IMR-90 (cell line): Measurements from ENCODE around the gene GLMN. TPM values are rescaled to one million over a fixed set of nuclear protein-coding genes. Genes with fewer than 3 reads are reported as not detected.

Experiments
- ATAC-seq: fragments of 200-7000 bp; cut with Tn5 transposase; 2 replicates; pipeline ENCODE4 v1.9.1; 2020; ENCODE audit warnings: low read depth, mild to moderate bottlenecking, moderate library complexity
- BruUV-seq: library from RNA; stranded (reverse); fragments of 400-500 nt; replicated peaks from 2 replicates; lab custom pipeline; 2021; lab: Mats Ljungman, UMichigan
- CTCF ChIA-PET: fragments of 300-600 bp; formaldehyde crosslinking; extraction: SDS; loops from one replicate; lab custom pipeline; 2021; ENCODE audit warnings: antibody characterized with exemption; lab: Yijun Ruan, JAX
- POLR2A ChIA-PET: fragments of 300-600 bp; sonication (Branson Sonifier 250); formaldehyde crosslinking; loops from one replicate; lab custom pipeline; 2022; ENCODE audit warnings: antibody characterized with exemption; ENCODE audit not compliant: unreplicated experiment; lab: Charles Lee
- DNase-seq: peaks from one replicate; pipeline ENCODE4 v3.0.0; 2013
- H2AFZ ChIP-seq: replicated peaks from 2 replicates; pipeline ENCODE3; 2013; ENCODE audit warnings: low read length, mild to moderate bottlenecking; ENCODE audit not compliant: poor library complexity
- H2AK5ac ChIP-seq: 2 replicates; pipeline ENCODE4 v1.6.1; 2013; ENCODE audit warnings: low read depth, low read length, inconsistent platforms
- H2AK9ac ChIP-seq: replicated peaks from 2 replicates; pipeline ENCODE3; 2013; ENCODE audit warnings: mild to moderate bottlenecking, low read depth, low read length, moderate library complexity; ENCODE audit not compliant: poor library complexity
- H2BK120ac ChIP-seq: 2 replicates; pipeline ENCODE4 v1.6.1; 2013; ENCODE audit warnings: low read depth, low read length, inconsistent platforms
- H2BK15ac ChIP-seq: 3 replicates; pipeline ENCODE4 v1.6.1; 2013; ENCODE audit warnings: low read depth, low read length, inconsistent platforms
- H2BK20ac ChIP-seq: 2 replicates; pipeline ENCODE4 v1.6.1; 2013; ENCODE audit warnings: low read depth, mild to moderate bottlenecking, inconsistent platforms, low read length, moderate library complexity
- H2BK5ac ChIP-seq: 2 replicates; pipeline ENCODE4 v1.6.1; 2013; ENCODE audit warnings: mild to moderate bottlenecking, low read depth, low read length, inconsistent platforms; ENCODE audit not compliant: poor library complexity, severe bottlenecking
- H3K14ac ChIP-seq: replicated peaks from 2 replicates; pipeline ENCODE4 v1.6.1; 2013; ENCODE audit warnings: low read depth, low read length, inconsistent platforms
- H3K18ac ChIP-seq: 2 replicates; pipeline ENCODE4 v1.6.1; 2013; ENCODE audit warnings: low read depth, low read length, control low read depth
- H3K23ac ChIP-seq: 2 replicates; pipeline ENCODE4 v1.6.1; 2013; ENCODE audit warnings: low read depth, low read length, inconsistent platforms
- H3K27ac ChIP-seq: 2 replicates; pipeline ENCODE4 v1.5.1; 2013; ENCODE audit warnings: mild to moderate bottlenecking, control low read depth, low read length; ENCODE audit not compliant: insufficient read depth
- H3K27me3 ChIP-seq: 2 replicates; pipeline ENCODE4 v1.6.1; 2013; ENCODE audit warnings: low read length; ENCODE audit not compliant: control insufficient read depth, insufficient read depth
- H3K36me3 ChIP-seq: 2 replicates; pipeline ENCODE4 v1.6.1; 2013; ENCODE audit warnings: low read length, mixed read lengths; ENCODE audit not compliant: control insufficient read depth, insufficient read depth
- H3K4ac ChIP-seq: 2 replicates; pipeline ENCODE4 v1.6.1; 2013; ENCODE audit warnings: low read depth, low read length, inconsistent platforms
- H3K4me1 ChIP-seq: 2 replicates; pipeline ENCODE4 v1.6.1; 2013; ENCODE audit warnings: low read length, mixed read lengths; ENCODE audit not compliant: control insufficient read depth, insufficient read depth
- H3K4me2 ChIP-seq: 2 replicates; pipeline ENCODE4 v1.6.1; 2013; ENCODE audit warnings: low read depth, mild to moderate bottlenecking, control low read depth, low read length, moderate library complexity
- H3K4me3 ChIP-seq: 2 replicates; pipeline ENCODE4 v1.5.1; 2013; ENCODE audit warnings: low read depth, mild to moderate bottlenecking, control low read depth, low read length, moderate library complexity; ENCODE audit not compliant: insufficient read depth
- H3K56ac ChIP-seq: 2 replicates; pipeline ENCODE4 v1.6.1; 2013; ENCODE audit warnings: low read length, inconsistent platforms; ENCODE audit not compliant: insufficient read depth; ENCODE audit errors: extremely low read depth
- H3K79me1 ChIP-seq, 2 experiments: 2 replicates each; pipeline ENCODE4 v1.6.1; 2013; ENCODE audit warnings: low read length in 2 of 2, inconsistent platforms in 1 of 2, low read depth in 1 of 2
- H3K9ac ChIP-seq: 2 replicates; pipeline ENCODE4 v1.6.1; 2013; ENCODE audit warnings: low read depth, low read length, control low read depth
- H3K9me1 ChIP-seq: 2 replicates; pipeline ENCODE4 v1.6.1; 2013; ENCODE audit warnings: low read length, inconsistent platforms; ENCODE audit not compliant: insufficient read depth
- H3K9me3 ChIP-seq: 2 replicates; pipeline ENCODE4 v1.6.1; 2013; ENCODE audit warnings: low read length; ENCODE audit not compliant: control insufficient read depth, insufficient read depth
- H4K20me1 ChIP-seq: 2 replicates; pipeline ENCODE4 v1.6.1; 2013; ENCODE audit warnings: low read length, inconsistent platforms; ENCODE audit not compliant: insufficient read depth
- H4K5ac ChIP-seq: 2 replicates; pipeline ENCODE4 v1.6.1; 2013; ENCODE audit warnings: mild to moderate bottlenecking, low read depth, low read length, control low read depth
- H4K8ac ChIP-seq, 2 experiments: 2 replicates each; pipeline ENCODE4 v1.6.1; 2013; ENCODE audit warnings: low read depth in 2 of 2, low read length in 2 of 2, control low read depth in 1 of 2, inconsistent platforms in 1 of 2
- H4K91ac ChIP-seq: 2 replicates; pipeline ENCODE4 v1.6.1; 2013; ENCODE audit warnings: low read depth, low read length, inconsistent platforms; ENCODE audit not compliant: insufficient read depth
- BHLHE40 ChIP-seq: fragments of 150-350 bp; IDR thresholded peaks from 2 replicates; pipeline ENCODE4 v1.6.1; 2016; ENCODE audit warnings: mild to moderate bottlenecking, low read depth, low read length
- CEBPB ChIP-seq: IDR thresholded peaks from 2 replicates; pipeline ENCODE4 v1.6.1; 2012; ENCODE audit warnings: low read depth, low read length, improper control_type of control experiment
- FOS ChIP-seq: fragments of 150-350 bp; IDR thresholded peaks from 2 replicates; pipeline ENCODE4 v1.6.1; 2016; ENCODE audit warnings: low read depth, low read length
- MAFK ChIP-seq: IDR thresholded peaks from 2 replicates; pipeline ENCODE4 v1.6.1; 2012; ENCODE audit warnings: low read depth, low read length, improper control_type of control experiment
- MAZ ChIP-seq: IDR thresholded peaks from 2 replicates; pipeline ENCODE4 v1.6.1; 2012; ENCODE audit warnings: low read depth, mild to moderate bottlenecking, low read length, improper control_type of control experiment, moderate library complexity, borderline replicate concordance
- MXI1 ChIP-seq: IDR thresholded peaks from 2 replicates; pipeline ENCODE4 v1.6.1; 2012; ENCODE audit warnings: low read depth, mild to moderate bottlenecking, low read length, moderate library complexity, borderline replicate concordance
- NFE2L2 ChIP-seq: fragments of 150-350 bp; IDR thresholded peaks from 2 replicates; pipeline ENCODE4 v1.6.1; 2016; ENCODE audit warnings: low read depth, mild to moderate bottlenecking, low read length
- POLR2A ChIP-seq: IDR thresholded peaks from 2 replicates; pipeline ENCODE4 v1.6.1; 2012; ENCODE audit warnings: mild to moderate bottlenecking, low read depth, low read length
- RAD21 ChIP-seq: IDR thresholded peaks from 2 replicates; pipeline ENCODE4 v1.6.1; 2012; ENCODE audit warnings: low read length, improper control_type of control experiment
- RCOR1 ChIP-seq: IDR thresholded peaks from 2 replicates; pipeline ENCODE4 v1.6.1; 2012; ENCODE audit warnings: mild to moderate bottlenecking, low read length, improper control_type of control experiment; ENCODE audit not compliant: insufficient replicate concordance
- RFX5 ChIP-seq: IDR thresholded peaks from 2 replicates; pipeline ENCODE4 v1.8.0; 2012; ENCODE audit warnings: low read depth, mild to moderate bottlenecking, low read length, moderate library complexity
- SMC3 ChIP-seq: fragments of 150-350 bp; IDR thresholded peaks from 2 replicates; pipeline ENCODE4 v1.6.1; 2016; ENCODE audit warnings: low read depth, mild to moderate bottlenecking, antibody characterized with exemption, low read length, moderate library complexity
- WGBS, 2 experiments: methylation state at CpG; one replicate each; pipeline versions ENCODE4 v1.1.5 to v1.1.7; 2013; ENCODE audit warnings: missing lambda C conversion rate in 2 of 2; ENCODE audit not compliant: insufficient read length in 1 of 2; ENCODE audit errors: extremely low coverage in 2 of 2; 5-methylcytosine and 5-hydroxymethylcytosine counted together
- dilution Hi-C: fragments of 300-500 bp; cut with HindIII; formaldehyde crosslinking; loops from one replicate; pipeline ENCODE4 v1.14.3; 2018; ENCODE audit warnings: low sequenced_read_pairs; ENCODE audit not compliant: unreplicated experiment
- in situ Hi-C: fragments of 300-500 bp; cut with MboI; formaldehyde crosslinking; loops from 3 replicates; pipeline ENCODE4 v1.14.3; 2019; ENCODE audit warnings: low sequenced_read_pairs, inconsistent platforms, mixed read lengths
- intact Hi-C: fragments of 100-400 bp; cut with micrococcal nuclease; formaldehyde crosslinking; loops from 2 replicates; pipeline ENCODE4 v1.10.0; 2022
- polyA plus RNA-seq, 3 experiments: library from polyadenylated mRNA; depleted of rRNA; stranded (reverse); fragments of >200 nt; gene quantifications; 2 replicates each; pipeline ENCODE4 v1.2.3, GENCODE V29; 2012; ENCODE audit warnings: low replicate concordance in 1 of 3
- total RNA-seq: library from RNA; depleted of rRNA; stranded (reverse); fragments of >200 nt; gene quantifications from 2 replicates; pipeline ENCODE4 v1.2.3, GENCODE V29; 2012
- TF ChIP-seq, protein P1 (sequence below): fragments of 150-350 bp; IDR thresholded peaks from 2 replicates; pipeline ENCODE4 v1.6.1; 2017; ENCODE audit warnings: mild to moderate bottlenecking, antibody characterized with exemption, low read length, low read depth
- TF ChIP-seq, protein P2 (sequence below): conservative IDR thresholded peaks from 2 replicates; pipeline ENCODE4 v1.5.1; 2012; ENCODE audit warnings: mild to moderate bottlenecking, low read depth, low read length, improper control_type of control experiment
- TF ChIP-seq, protein P3 (sequence below): fragments of 150-350 bp; IDR thresholded peaks from 2 replicates; pipeline ENCODE4 v1.6.1; 2016; ENCODE audit warnings: low read depth, mild to moderate bottlenecking, low read length, moderate library complexity, borderline replicate concordance

Gene GLMN
- total and polyA plus RNA-seq, 2 of the 4 experiments (the other 2 are of a cell fraction): 4.1 to 4.7 TPM

DNA sequence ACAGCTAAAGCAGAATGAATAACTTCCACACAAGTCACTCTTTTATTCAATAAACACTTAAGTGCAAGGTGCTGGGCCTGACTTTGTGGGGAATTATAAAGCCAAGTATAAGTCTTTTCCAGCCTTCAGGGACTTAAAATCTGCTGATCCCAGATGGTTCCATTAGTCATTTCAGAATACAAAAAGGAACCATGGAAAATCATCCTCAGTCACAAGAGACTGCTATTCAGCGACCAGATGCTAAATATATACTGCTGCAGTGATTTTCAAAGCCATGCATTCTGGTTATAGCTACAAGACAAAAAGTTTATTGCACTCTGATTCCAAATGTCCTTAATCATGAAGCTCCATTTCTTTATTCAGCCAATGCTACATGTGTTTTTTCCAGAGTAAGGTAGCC is 25.7 kb downstream of the GLMN start:
- in situ Hi-C loops: no loop called here
- CTCF ChIA-PET: interaction anchor here (0.6 kb wide), 1 partner anchor 26 kb away, joined by 3 read pairs; no protein-coding TSS in a partner anchor
- BruUV-seq: no TSS peak

More for the DNA sequence above, 25.7 kb downstream of the GLMN start:
- H3K27ac ChIP-seq: no peak overlapping the region
- no peak overlapping the region for H3K18ac ChIP-seq
- ATAC-seq (no peak), DNase-seq (no peak)
- H3K79me1 ChIP-seq: peaks cover 0 to 11% of the 10 kb centered on the region in 2 experiments; a peak in 1 of 4 replicates
- no peak overlapping the region for H2AK5ac ChIP-seq
- intact Hi-C loops: no loop called here
- H4K5ac ChIP-seq: no peak overlapping the region
- H3K4me2 ChIP-seq: no peak overlapping the region
- no peak overlapping the region for H3K9ac ChIP-seq
- no peak overlapping the region for H4K91ac ChIP-seq
- peaks cover 3% of the 10 kb centered on the region for H3K36me3 ChIP-seq
- no peak overlapping the region for H3K14ac ChIP-seq
- no peak overlapping the region for H2BK5ac ChIP-seq
- H4K8ac ChIP-seq: no peak overlapping the region
- H3K9me3 ChIP-seq: no peaks in the 10 kb centered on the region
- H3K56ac ChIP-seq: no peak overlapping the region
- dilution Hi-C loops: no loop called here
- peaks cover 12% of the 10 kb centered on the region for H3K9me1 ChIP-seq
- POLR2A ChIA-PET: no interaction called here
- WGBS, 2 experiments: 100% methylated on average over 1 of the region's 1 CpG; no CpG with 5 or more reads in 1 of the 2 experiments
- no peak for TF ChIP-seq BHLHE40
- TF ChIP-seq, protein P1, sequence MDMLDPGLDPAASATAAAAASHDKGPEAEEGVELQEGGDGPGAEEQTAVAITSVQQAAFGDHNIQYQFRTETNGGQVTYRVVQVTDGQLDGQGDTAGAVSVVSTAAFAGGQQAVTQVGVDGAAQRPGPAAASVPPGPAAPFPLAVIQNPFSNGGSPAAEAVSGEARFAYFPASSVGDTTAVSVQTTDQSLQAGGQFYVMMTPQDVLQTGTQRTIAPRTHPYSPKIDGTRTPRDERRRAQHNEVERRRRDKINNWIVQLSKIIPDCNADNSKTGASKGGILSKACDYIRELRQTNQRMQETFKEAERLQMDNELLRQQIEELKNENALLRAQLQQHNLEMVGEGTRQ: no peak
- TF ChIP-seq NFE2L2: no peak
- TF ChIP-seq, protein P2, sequence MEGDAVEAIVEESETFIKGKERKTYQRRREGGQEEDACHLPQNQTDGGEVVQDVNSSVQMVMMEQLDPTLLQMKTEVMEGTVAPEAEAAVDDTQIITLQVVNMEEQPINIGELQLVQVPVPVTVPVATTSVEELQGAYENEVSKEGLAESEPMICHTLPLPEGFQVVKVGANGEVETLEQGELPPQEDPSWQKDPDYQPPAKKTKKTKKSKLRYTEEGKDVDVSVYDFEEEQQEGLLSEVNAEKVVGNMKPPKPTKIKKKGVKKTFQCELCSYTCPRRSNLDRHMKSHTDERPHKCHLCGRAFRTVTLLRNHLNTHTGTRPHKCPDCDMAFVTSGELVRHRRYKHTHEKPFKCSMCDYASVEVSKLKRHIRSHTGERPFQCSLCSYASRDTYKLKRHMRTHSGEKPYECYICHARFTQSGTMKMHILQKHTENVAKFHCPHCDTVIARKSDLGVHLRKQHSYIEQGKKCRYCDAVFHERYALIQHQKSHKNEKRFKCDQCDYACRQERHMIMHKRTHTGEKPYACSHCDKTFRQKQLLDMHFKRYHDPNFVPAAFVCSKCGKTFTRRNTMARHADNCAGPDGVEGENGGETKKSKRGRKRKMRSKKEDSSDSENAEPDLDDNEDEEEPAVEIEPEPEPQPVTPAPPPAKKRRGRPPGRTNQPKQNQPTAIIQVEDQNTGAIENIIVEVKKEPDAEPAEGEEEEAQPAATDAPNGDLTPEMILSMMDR: no peak
- no peak for TF ChIP-seq MXI1
- TF ChIP-seq SMC3: no peak
- no peak for TF ChIP-seq FOS
- TF ChIP-seq MAZ: no peak
- no peak for TF ChIP-seq RAD21
- TF ChIP-seq POLR2A: no peak
- TF ChIP-seq, protein P3, sequence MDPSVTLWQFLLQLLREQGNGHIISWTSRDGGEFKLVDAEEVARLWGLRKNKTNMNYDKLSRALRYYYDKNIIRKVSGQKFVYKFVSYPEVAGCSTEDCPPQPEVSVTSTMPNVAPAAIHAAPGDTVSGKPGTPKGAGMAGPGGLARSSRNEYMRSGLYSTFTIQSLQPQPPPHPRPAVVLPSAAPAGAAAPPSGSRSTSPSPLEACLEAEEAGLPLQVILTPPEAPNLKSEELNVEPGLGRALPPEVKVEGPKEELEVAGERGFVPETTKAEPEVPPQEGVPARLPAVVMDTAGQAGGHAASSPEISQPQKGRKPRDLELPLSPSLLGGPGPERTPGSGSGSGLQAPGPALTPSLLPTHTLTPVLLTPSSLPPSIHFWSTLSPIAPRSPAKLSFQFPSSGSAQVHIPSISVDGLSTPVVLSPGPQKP: no peak
- no peak for TF ChIP-seq RFX5
- TF ChIP-seq RCOR1: no peak
- no peak for TF ChIP-seq CEBPB
- no peak for TF ChIP-seq MAFK
- H2AFZ ChIP-seq: no peak overlapping the region
- H2BK120ac ChIP-seq: no peak overlapping the region
- no peak overlapping the region for H3K4ac ChIP-seq
- H2AK9ac ChIP-seq: no peak overlapping the region
- H4K20me1 ChIP-seq: no peaks in the 10 kb centered on the region
- no peaks in the 10 kb centered on the region for H3K27me3 ChIP-seq
- peaks cover 3% of the 10 kb centered on the region for H3K4me1 ChIP-seq
- H3K4me3 ChIP-seq: no peak overlapping the region
- H2BK20ac ChIP-seq: no peak overlapping the region
- no peak overlapping the region for H3K23ac ChIP-seq
- no peak overlapping the region for H2BK15ac ChIP-seq
